ACHN (cell line): ENCODE data around the gene NXPE4.
"Not testable (repeated sequence)": the region's sequence is repeated elsewhere in the genome, so short reads cannot be mapped to it uniquely, and the experiment has no call there.

ENCODE experiments used
- DNase-seq: peaks from one replicate; pipeline ENCODE4 v3.0.0-alpha.2; 2015
- in situ Hi-C: cut with HindIII; loops from 2 replicates; pipeline ENCODE4 v1.10.0; 2017; ENCODE audit warnings: low sequenced_read_pairs, low pct_ligation_motif_present, low pct_unique_long_range_greater_than_20kb

NXPE4 gene

GRCh38 chr11:114612199-114612598, 16.6 kb upstream of the NXPE4 start:
- DNase-seq, in situ Hi-C loops: not testable (repeated sequence)

- in situ Hi-C loops: no loop called here
- DNase-seq: no peak
These were observed 15.7 kb upstream of the NXPE4 start for GRCh38 chr11:114610984-114611944.

- no peak for DNase-seq
- in situ Hi-C loops: no loop called here
These were observed 15.0 kb upstream of the NXPE4 start for GRCh38 chr11:114610550-114610949.

- no peak for DNase-seq
- in situ Hi-C loops: no loop called here
These were observed 13.8 kb upstream of the NXPE4 start for GRCh38 chr11:114609429-114609828.

GRCh38 chr11:114608605-114609004, 13.0 kb upstream of the NXPE4 start:
- in situ Hi-C loops, DNase-seq: not testable (repeated sequence)

- in situ Hi-C loops: no loop called here
- DNase-seq: no peak
These were observed 12.3 kb upstream of the NXPE4 start for GRCh38 chr11:114607753-114608459.

GRCh38 chr11:114606802-114607075, 11.2 kb upstream of the NXPE4 start:
- in situ Hi-C loops, DNase-seq: not testable (repeated sequence)

GRCh38 chr11:114606003-114606801, 10.6 kb upstream of the NXPE4 start:
- DNase-seq: no peak
- in situ Hi-C loops: no loop called here

GRCh38 chr11:114605370-114605769, 9.8 kb upstream of the NXPE4 start:
- DNase-seq: no peak
- in situ Hi-C loops: no loop called here

- no peak for DNase-seq
- in situ Hi-C loops: no loop called here
These were observed 9.3 kb upstream of the NXPE4 start for GRCh38 chr11:114604886-114605285.

- DNase-seq: no peak
- in situ Hi-C loops: no loop called here
These were observed 8.7 kb upstream of the NXPE4 start for GRCh38 chr11:114604179-114604813.

GRCh38 chr11:114603151-114603550, 7.6 kb upstream of the NXPE4 start:
- DNase-seq: not testable (repeated sequence)

GRCh38 chr11:114598461-114598860, 2.9 kb upstream of the NXPE4 start:
- in situ Hi-C loops: no loop called here
- no peak for DNase-seq

More at GRCh38 chr11:114603151-114603550, 7.6 kb upstream of the NXPE4 start:
- in situ Hi-C loops: not testable (repeated sequence)

- in situ Hi-C loops: no loop called here
- DNase-seq: no peak
These were observed 761 bp upstream of the NXPE4 start for GRCh38 chr11:114596175-114596919.

- in situ Hi-C loops: no loop called here
- DNase-seq: no peak
These were observed 883 bp downstream of the NXPE4 start for GRCh38 chr11:114594703-114595102.

- in situ Hi-C loops: no loop called here
- no peak for DNase-seq
These were observed 8.1 kb downstream of the NXPE4 start for GRCh38 chr11:114587398-114587953.

- no peak for DNase-seq
- in situ Hi-C loops: no loop called here
These were observed 8.8 kb downstream of the NXPE4 start for GRCh38 chr11:114586797-114587196.

- DNase-seq: no peak
- in situ Hi-C loops: no loop called here
These were observed 23.9 kb downstream of the NXPE4 start for GRCh38 chr11:114571712-114572111.
